NCI-H1436 (cell line): ENCODE data around the gene RASAL1.
"Not testable (repeated sequence)": the region's sequence is repeated elsewhere in the genome, so short reads cannot be mapped to it uniquely, and the experiment has no call there.

ENCODE experiments used
- DNase-seq: peaks from one replicate; lab custom pipeline; 2025; lab: John Stamatoyannopoulos, UW

Gene RASAL1

DNA sequence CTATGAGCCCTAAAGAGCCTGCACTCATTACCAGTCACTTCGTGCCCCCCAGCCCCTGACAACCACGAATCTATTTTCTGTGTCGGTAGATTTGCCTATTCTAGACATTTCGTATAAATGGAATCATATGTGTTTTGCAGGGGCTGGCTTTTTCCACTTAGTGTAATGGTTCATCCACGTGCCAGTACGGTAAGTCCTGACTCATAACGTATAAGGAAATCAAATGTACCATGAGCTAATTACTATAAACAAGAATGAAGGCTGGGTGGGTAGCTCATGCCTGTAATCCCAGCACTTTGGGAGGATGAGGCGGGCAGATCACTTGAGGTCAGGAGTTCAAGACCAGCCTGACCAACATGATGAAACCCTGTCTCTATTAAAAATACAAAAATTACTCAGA, 17.9 kb downstream of the RASAL1 start:
- DNase-seq: not testable (repeated sequence)

DNA sequence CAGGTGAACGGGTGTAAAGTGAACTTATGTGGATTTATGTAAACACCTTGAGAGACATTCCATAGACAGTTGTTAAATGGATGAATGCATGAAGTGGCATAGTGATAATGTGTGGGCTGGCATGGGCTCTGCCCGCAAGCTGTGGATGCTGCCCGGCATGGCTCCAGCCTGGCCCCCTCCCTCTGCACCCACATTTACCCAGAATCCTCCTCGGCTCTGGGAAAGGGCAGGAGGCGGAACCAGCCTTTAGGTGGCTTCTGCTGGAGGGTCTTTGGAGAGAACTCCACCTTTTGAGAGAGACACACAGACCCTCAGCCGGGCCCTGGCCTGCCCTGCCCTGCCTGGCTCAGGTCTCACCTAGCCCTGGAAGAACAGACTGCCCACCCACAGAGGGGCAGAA, 18.7 kb downstream of the RASAL1 start:
- peak; percentile 5 for DNase-seq

DNA sequence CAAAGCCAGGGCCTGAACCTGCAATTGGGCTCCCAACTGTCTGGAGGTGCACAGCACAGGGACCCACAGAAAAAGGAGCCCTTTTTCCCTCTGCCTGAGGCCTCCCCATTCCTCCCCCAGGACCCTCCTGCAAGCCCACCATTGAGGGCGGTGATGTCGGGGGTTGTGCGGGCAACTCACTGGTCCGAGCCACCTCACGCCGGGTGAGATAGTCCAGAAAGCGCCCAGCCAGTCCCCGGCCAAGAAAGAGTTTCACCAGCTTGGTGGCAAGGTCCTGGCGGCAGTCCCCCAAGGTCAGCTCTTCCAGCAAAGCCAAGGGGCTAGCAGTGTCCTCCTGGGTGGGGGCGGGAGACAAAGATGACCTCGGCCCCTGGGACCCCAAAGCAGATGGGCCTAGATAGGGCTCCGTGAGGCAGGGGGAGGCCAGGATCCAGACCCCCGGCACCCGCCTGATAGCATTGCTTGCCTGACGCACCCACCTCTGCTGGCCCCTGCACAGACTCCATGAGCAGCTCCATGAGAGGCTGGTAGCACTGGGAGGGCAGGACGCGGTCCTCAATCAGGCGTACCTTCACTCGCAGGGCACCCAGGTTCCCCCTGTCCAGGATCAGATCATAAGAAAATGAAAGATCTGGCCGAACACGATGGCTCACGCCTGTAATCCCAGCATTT, 20.0 kb downstream of the RASAL1 start:
- no peak for DNase-seq

DNA sequence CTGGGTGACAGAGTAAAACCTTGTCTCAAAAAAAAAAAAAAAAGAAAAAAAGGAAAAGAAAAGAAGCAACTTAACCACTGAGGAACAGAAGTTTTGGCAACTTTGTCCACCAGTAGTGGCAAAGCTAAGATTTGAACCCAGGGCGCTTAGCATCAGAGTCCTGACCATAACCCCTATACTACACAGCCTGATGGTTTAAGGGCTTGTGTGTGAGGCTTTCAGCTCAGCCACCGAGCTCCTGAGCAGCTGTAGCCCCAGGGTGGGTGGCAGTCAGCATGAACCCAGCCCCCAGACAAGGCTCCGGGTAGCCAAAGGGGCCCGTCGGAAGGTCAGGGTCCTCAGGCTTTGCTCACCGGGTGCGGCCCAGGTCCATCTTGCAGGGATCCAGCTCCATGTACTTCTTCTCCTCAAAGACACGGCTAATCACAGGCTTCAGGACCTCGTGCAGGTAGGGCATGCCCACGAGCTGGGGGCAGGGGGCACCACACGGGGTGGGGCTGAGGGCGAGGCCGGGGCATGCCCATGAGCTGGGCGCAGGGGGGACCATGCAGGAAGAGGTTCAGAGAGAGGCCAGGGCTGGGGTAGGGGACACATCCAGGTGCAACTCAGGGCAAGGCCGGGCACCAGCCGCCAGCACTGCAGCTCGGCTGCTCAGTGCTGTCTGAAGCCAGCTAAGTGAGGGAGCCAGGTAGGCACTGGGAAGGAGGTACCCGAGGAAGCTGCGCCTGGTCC, 20.9 kb downstream of the RASAL1 start:
- DNase-seq: no peak

DNA sequence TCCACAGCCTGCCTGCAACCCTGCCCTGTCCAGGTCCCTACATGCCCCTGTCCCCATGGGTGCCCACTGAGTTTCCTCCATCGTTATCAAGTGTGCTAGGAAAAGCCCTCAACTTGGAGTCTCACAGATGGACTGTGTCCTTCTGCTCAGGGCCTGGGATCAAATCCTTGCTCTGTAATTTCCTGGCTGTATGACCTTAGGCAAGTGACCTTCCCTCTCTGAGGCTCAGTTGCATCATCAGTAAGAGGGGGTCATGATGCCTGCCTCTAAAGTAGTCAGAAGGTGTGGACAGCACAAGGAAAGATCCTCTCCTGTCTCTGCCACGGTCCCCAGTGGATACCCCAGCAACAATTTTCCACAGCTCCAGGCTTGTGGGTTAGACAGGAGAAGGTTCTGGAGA, 22.2 kb downstream of the RASAL1 start:
- DNase-seq: no peak

DNA sequence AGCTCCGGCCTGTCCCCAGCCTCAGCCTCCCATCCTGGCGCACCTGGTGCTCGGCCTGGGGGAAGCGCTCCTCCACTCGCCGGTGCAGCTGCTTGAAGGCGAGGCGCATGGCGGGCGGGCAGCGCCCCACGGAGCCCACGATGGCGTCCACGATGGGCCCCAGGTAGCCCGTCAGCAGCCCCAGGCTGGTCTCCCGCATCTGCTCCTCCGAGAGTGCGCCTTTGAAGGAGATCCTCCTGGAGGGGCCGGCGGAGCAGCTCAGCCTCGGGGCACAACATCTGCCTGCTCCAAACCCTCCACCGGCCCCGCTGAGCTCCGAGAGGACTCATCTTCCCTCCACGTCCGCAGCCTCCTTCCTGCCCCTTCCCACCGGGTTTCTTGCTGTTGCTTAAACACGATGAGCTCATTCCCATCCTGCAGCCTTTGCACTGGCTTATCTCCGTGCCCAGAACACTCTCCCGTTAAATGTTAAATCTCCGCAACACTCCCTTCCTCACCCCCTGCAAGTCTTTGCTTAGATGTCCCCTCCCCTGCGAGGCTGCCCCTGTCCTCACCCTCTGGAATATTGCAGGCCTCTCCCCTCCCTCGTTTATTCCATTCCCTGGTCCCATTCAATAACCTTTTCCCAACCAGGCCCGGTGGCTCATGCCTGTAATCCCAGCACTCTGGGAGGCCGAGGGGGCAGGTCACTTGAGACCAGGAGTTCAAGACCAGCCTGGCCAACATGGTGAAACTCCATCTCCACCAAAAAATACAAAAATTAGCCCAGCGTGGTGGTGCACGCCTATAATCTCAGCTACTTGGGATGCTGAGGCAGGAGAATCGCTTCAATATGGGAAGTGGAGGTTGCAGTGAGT, 23.3 kb downstream of the RASAL1 start:
- DNase-seq: no peak

DNA sequence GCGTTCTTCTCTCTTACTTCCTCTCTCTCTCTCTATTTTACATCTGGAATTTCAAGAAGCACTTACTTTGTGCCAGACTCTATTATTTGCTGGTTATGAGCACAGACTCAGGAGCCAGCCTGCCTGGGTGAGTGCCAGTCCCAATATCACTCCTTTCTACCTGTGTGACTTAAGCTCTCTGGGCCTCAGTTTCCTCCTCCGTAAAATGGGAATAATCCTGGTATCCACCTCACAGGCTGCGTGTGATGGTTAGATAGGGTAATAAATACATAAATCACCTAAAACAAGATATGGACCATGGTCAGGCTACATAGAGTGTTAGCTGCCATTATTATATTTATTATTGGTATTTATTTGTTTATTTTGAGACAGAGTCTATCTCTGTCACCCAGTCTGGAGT, 24.3 kb downstream of the RASAL1 start:
- no peak for DNase-seq

DNA sequence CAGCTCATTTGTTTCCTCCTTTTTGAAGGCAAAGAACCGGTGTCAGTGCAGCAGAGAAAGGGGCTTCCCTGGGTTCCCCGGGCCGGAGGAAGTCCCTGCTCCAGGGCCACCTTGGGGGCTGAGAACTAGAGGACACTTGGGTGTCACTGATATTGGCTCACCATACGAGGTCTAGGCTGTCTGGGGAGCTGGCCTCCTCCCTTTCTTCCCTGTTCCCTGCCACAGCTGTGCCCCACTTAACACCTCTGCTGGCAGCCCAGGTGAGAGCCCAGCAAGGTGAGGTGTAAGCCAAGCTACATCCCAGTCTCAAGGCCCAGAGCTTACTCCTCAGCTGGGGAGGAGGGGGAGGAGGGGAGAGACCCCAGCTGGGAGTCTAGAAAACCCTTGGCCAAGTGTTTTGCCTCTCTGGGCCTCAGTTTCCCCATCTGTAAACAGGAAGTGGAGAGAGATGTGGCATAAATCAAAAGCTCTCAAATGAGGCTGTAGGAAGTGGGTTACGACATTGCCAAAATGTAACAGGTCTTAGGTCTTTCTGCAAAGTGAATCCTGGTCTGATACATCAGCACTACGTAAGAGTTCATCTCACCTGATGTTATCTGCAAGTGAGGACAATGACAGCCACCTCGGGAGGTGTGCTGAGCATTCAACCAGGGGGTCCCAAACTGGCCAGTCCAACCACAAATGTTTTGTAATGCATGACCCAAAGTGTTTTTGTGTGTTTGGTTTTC, 25.5 kb downstream of the RASAL1 start:
- no peak for DNase-seq

DNA sequence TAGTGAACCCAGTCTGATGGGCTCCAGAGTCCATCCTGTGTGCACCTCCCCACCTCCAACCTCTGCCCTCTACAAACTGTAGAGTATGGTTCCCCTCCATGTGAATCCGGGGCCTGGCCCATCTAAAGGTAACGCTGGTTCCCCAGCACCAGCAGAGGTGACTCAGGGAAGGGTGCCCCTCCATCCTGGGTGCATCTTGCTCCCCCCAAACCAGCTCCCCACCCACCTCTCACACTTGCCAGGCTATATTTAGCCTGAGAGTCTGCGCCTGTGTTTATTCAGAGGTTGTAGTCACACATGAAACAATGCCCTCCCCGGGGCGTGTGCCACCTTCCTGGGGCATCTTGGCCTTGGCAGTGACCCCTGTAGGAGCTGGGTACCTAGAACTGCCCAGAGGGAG, 26.2 kb downstream of the RASAL1 start:
- DNase-seq: no peak

DNA sequence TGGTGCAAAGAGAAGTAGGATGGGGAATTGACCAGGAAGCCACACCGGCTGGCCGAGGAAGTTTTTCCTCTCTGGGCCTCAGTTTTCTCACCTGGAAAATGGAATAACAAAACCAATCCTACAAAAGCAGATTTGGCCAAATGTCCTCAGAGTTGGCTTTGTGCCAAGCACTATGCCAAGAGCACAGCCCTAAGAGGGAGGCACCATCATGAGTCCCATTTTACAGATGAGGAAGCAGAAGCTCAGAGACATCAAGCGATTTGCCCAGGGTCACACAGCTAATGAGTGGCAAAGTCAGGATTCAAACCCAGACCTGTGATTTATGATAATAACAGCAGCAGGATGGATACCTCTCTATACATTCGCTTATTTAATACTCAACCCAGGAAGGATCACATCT, 27.3 kb downstream of the RASAL1 start:
- DNase-seq: no peak

DNA sequence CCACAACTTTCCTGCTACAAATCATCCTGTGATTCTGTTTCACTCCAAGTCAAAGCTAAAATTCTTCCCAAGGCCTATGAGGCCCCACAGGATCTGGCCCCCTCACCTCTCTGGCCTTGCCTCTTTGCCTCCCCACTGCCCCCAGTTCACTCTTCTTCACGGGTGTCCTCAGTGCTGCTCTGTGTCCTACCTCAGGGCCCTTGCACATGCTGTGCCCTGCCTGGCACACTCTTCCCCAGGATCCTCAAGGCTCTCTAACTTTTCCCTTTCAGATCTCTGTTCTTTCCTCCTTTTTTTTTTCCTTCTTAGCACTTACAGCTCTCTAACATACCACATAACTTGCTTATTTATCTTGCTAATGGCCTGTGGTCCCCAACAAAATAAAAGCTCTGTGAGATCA, 29.2 kb downstream of the RASAL1 start:
- no peak for DNase-seq

DNA sequence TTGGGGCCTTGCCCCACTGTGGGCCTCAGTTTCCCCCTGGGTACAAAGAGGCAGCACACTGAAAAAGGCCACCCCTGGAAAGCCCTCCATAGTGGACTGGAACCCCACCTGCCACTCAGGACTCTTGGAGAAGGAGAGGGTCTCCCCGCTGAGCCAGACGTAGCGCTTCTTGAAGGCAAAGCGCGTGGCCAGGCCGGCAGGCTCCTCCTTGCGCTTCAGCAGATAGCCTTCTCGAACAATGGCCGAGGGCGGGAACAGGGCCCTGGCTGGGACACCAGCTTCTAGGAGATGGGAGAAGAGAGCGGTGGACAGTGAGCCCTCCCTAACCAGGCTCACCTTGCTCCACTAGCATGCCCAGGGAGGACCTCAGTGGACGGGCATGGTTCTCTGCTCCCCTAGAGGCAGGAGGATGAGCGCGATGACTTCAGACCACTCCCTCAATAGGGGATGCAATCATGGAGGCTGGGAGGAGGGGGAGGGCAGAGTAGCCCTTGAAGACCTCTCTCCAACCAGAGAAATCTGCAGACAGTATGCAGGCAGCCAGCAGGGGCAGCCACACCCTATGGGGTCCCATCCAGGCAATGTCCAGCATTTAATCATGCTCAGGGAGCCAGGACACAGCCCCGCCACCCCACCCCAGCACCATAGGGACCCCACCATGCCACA, 29.8 kb downstream of the RASAL1 start:
- DNase-seq: no peak

DNA sequence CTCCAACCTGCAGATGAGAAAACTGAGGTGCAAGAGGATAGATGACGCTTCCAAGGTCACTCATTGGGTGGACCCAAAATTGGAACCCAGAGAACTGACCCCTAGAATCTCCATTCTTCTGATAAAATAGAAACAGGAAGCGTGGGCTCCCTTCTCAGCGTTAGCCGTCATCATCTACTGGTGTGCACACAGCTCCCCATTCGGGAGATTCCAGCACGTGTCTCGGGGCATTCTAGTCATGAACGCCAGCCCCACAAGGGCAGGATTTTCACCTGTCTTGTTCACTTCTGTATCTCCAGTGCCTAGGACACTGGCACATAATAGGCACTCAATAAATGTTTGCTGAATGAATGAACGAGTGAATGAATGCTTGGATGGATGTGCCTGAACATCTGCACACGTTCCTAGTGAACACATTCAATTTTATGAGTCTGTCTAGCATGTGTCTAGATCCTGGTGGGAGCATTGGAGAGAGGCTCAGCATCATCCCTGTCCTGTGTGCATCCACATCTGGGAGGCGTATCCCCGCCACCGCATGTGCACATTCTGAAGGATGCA, 30.5 kb downstream of the RASAL1 start:
- DNase-seq: no peak

DNA sequence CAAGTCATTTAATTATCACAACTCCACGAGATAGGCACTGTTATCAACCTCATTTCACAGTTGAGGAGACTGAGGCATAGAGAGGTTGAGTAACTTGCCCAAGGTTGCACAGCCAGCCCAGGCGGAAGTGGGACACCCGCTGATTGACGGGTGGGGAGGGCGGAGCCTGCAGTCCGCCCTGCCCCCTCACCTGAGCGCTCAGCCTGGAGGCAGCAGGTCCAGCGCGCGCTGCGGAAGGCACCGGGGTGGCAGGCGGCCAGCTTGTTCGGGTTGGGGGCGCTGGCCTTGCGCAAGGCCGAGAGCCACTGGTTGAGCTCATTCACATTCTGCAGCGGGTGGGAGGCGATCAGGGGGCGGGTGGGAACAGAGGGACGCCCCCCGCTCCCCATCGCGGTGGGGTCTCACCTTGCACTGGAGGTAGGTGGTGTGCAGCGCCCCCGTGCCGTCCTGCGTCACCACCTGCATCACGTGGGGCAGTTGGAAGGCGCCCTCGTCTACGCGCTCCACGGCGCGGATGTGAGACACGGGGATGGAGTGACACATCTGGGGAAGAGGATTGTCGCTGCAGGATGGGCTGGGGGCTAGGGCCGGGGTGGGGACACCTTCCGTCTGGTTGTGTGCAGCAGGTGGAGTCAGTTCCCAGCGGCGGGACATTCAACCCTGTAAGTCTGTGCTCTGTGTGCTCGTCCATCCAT, 31.7 kb downstream of the RASAL1 start:
- DNase-seq: no peak

DNA sequence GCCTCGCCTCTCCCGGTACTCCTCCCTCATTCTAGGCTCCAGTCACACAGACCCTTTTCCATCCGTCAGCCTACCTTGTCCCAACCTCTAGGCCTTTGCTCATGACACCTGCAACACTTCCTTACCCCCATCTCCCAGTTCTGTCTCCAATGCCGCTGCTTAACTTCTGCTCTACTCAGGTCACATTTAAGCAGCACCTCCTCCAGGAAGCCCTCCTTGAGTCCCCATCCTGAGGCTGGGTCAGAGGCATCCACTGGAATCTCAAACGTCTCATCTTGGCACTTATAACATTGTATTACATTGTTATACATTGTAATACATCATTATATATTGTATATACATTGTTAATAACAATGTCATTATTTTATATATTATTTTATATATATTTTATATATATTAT, 32.8 kb downstream of the RASAL1 start:
- no peak for DNase-seq

DNA sequence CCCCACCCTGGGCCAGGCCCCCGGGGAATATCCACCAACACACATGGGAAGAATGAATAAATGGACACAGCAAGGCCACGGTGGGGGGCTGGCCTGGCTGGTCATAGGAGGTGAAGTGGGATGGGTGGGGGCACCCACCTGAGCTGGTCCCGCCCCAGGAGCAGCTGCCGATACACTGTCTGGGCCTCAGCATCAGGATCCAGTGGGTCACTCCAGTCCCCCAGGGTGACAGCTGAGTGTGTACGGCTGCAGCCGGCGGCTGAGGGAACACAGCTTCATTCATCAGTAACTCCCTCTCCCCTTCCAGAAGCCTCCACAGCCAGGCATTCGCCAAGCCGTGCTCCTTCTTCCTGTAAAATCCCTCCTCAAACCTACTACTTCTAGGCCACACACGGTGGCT, 33.8 kb downstream of the RASAL1 start:
- no peak for DNase-seq

DNA sequence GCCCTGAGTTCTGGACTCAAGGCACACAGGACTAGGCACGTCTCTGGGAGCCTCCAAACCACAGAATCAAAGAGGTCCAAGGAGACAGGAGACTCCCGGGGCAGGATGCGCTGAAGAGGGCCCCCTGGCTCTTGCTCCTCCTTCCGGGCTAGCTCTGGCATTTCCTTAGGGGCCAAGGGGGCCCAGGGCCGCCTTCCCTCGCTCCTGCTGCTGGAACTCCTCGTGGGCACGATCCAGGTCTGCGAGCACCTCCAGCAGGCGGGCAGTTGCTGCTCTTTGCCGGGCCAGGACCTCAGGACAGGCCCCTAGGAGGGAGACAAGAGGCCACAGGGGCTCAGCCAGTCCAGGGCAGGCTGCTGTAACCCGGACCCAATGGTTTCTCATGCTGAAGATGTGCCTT, 35.8 kb downstream of the RASAL1 start:
- DNase-seq: no peak

DNA sequence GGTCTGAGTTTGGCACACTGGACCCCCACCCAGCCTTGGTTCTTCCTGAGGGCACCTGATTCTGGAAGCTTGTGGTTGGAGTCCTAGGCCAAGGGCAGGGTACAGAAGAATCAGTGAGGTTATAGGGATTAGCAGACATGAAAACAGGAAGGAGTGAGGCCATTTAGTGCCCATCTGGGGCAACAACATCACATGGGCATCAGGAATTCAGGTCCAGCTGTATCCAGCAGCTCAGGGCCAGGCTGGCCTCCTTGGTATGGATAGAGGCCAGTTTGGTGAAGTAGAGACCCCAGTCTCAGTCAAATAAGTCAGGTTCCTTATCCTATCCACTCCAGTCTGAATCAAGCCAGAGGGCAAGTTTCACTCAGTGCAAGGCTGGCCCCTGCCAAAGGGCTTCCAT, 36.2 kb downstream of the RASAL1 start:
- no peak for DNase-seq

DNA sequence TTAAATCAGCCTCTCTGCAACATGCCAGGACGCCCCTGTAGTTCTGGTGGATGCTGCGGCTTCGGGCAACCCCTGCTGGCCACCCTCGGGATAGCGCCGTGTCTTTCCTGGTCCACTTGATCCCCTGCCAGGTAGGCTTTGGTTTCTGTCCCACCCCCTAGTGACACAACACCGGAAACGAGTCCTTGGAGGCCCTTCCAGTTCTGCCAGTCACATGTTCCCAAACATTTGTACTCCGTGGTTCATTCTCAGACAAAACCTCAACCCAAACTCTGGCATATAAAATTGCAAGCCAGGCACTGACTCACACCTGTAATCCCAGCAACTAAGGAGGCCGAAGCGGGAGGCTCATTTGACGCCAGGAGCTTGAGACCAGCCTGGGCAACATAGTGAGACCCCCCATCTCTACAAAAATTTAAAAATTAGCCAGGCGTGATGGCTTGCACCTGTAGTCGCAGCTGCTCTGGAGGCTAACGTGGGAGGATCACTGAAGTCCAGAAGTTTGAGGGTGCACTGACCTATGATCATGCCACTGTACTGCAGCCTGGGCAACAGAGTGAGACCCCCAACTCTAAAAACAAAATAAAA, 37.0 kb downstream of the RASAL1 start:
- DNase-seq: peak; percentile 73

DNA sequence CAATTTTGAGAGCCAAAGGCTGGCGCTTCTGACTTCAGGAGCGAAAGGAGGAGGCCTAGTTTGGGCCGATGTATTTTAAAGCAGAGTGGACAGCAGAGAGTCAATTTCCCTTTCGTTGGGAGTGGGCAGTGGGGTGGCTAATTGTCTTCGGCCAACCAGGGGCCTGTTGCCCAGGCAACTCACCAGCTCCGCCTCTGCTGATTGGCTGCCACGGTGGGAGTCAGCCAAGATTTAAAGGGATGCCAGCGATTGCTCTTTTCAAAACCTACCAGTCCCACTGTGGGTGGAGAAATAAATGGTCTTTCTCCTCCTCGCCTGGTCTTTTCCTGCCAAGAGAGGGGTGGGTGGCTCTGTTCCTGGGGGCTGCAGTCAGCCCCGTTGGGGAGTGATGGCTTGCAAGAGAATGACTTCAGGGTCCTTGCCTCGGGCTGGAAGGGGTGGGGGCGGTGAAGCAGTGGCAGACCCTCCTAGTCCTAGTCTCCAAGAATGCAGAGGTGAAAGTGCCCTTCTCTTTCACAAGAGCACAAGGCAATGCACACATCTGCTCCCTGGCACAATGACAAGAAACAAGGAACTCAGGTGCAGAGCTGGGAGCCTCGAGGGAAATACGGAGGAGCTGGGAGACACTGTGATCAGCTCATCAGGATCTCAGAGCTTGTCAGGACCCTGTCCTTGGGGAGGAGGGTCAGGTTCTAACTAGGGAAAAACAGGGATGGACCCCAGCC, 37.7 kb downstream of the RASAL1 start:
- DNase-seq: no peak
